Measurements from ENCODE around the gene AKAP1. TPM values are rescaled to one million over a fixed set of nuclear protein-coding genes. Genes with fewer than 3 reads are reported as not detected.

AKAP1 gene
- total RNA-seq, 1 donor from 2014 or later, result 28.6 TPM

DNA sequence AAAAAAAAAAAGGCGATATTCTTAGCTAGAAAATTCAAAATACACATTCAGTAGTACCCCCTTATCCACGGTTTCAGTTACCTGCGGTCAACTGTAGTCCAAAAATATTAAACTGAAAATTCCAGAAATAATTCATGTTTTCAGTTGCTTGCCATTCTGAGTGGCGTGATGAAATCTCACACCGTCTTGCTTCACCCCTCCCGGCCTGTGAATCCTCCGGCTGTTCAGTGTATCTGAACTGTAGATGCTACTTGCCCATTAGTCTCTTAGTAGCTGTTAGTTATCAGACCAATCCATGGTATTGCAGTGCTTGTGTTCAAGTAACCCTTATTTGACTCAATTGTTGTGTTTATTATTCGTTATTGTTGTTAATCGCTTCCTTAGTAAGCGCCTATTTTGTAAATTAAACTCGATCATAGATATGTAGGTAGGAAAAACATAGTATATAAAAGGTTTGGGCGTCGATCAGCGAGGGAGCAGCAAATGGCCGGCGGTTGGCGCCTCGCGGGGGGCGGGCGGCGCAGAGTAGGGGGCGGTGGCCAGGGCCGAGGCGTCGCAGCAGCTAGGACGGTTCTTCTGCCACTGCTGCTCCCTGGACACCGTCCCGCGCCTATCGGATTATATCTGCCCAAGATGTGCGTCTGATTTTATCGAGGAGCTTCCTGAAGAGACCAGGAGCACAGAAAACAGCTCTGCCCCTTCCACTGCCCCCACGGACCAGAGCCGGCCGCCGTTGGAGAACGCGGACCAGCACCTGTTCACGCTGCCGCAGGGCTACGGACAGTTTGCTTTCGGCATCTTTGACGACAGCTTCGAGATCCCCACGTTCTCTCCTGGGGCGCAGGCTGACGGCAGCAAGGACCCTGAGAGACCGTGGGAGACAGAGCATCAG, 39.8 kb upstream of the AKAP1 start:
- TF ChIP-seq CTCF (IDR thresholded peaks at IDR 0.05; ENCODE audit: insufficient read depth, low read length, poor library complexity, severe bottlenecking), result no peak
- no peak for DNase-seq (ENCODE audit: low read depth)
- peak overlapping the region; percentile 26 for H3K4me3 ChIP-seq (ENCODE audit: low read depth, low read length)
- H3K36me3 ChIP-seq (ENCODE audit: control insufficient read depth, insufficient read depth, low read length), result no peaks in the 10 kb centered on the region
- peaks cover 31% of the 10 kb centered on the region for H3K27me3 ChIP-seq (ENCODE audit: control insufficient read depth, insufficient read depth, low read length)

GRCh38 chr17:57045868-57046704, 39.0 kb upstream of the AKAP1 start:
- Histone ChIP-seq H3K36me3 (ENCODE audit: control insufficient read depth, insufficient read depth, low read length) (no peaks in the 10 kb centered on the region), H3K27me3 (ENCODE audit: control insufficient read depth, insufficient read depth, low read length) (peaks cover 31% of the 10 kb centered on the region), H3K4me3 (ENCODE audit: low read depth, low read length) (peak overlapping the region; percentile 26)
- TF ChIP-seq CTCF (IDR thresholded peaks at IDR 0.05; ENCODE audit: insufficient read depth, low read length, poor library complexity, severe bottlenecking), result no peak
- DNase-seq (ENCODE audit: low read depth), result no peak

DNA sequence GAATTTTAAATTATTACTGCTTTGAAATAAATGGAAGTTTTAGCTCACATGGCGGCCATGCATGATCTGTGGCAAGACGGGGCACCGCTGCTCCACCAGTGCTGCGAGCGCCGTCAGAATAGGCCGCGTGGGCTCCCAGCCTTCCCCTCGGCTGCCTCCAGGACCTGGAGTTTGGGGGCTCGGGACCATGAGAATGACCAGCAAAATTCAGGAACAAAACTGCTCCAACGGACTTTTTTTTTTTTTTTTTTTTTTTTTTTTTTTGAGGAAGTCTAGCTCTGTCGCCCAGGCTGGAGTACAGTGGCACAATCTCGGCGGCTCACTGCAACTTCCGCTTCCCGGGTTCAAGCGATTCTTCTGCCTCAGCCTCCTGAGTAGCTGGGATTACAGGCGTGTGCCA, 38.3 kb upstream of the AKAP1 start:
- Histone ChIP-seq H3K4me3 (ENCODE audit: low read depth, low read length) (no peak overlapping the region), H3K27me3 (ENCODE audit: control insufficient read depth, insufficient read depth, low read length) (peaks cover 31% of the 10 kb centered on the region), H3K36me3 (ENCODE audit: control insufficient read depth, insufficient read depth, low read length) (no peaks in the 10 kb centered on the region)
- no peak for DNase-seq (ENCODE audit: low read depth)
- TF ChIP-seq CTCF (IDR thresholded peaks at IDR 0.05; ENCODE audit: insufficient read depth, low read length, poor library complexity, severe bottlenecking), result no peak

- no peak for DNase-seq (ENCODE audit: low read depth)
- H3K27me3 ChIP-seq (ENCODE audit: control insufficient read depth, insufficient read depth, low read length), result peaks cover 30% of the 10 kb centered on the region
- TF ChIP-seq CTCF (IDR thresholded peaks at IDR 0.05; ENCODE audit: insufficient read depth, low read length, poor library complexity, severe bottlenecking), result no peak
- no peak overlapping the region for H3K4me3 ChIP-seq (ENCODE audit: low read depth, low read length)
- no peaks in the 10 kb centered on the region for H3K36me3 ChIP-seq (ENCODE audit: control insufficient read depth, insufficient read depth, low read length)
Observed at GRCh38 chr17:57048096-57048495, 37.0 kb upstream of the AKAP1 start.

DNA sequence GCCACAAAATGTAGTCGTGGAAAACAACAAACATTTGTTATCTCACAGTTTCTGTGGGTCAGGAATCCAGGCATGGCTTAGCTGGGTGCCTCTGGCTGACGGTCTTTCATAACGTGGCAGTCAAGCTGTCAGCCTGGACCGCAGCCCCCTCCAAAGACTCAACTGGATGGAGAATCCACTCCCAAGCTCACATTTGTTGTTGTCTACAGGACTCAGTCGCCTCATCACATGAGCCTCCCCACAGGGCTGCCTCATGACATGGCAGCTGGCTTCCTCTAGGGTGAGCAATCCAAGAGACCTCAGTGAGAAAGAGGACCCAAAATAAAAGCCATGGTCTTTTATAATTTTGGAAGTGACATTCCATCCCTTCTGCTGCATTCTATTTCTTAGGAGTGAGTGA, 34.7 kb upstream of the AKAP1 start:
- peaks cover 14% of the 10 kb centered on the region for H3K27me3 ChIP-seq (ENCODE audit: control insufficient read depth, insufficient read depth, low read length)
- no peak for DNase-seq (ENCODE audit: low read depth)
- TF ChIP-seq CTCF (IDR thresholded peaks at IDR 0.05; ENCODE audit: insufficient read depth, low read length, poor library complexity, severe bottlenecking), result no peak
- H3K4me3 ChIP-seq (ENCODE audit: low read depth, low read length), result no peak overlapping the region
- H3K36me3 ChIP-seq (ENCODE audit: control insufficient read depth, insufficient read depth, low read length), result no peaks in the 10 kb centered on the region
